HCT116 (cell line): ENCODE results near the gene FRMD4B. TPM values are rescaled to one million over a fixed set of nuclear protein-coding genes. Genes with fewer than 3 reads are reported as not detected.

ENCODE experiments used
- ATAC-seq: fragments of 200-7000 bp; cut with Tn5 transposase; 2 replicates; pipeline ENCODE4 v1.9.1; 2020; ENCODE audit warnings: mild to moderate bottlenecking, moderate library complexity
- BruUV-seq: library from RNA; stranded (reverse); fragments of 400-500 nt; replicated peaks from 2 replicates; lab custom pipeline; 2021; lab: Mats Ljungman, UMichigan
- CTCF ChIA-PET: fragments of 300-600 bp; sonication (Branson Sonifier 250); formaldehyde crosslinking; loops from one replicate; lab custom pipeline; 2021; ENCODE audit warnings: antibody characterized with exemption; lab: Charles Lee
- POLR2A ChIA-PET: fragments of 300-600, 350-600 bp; sonication (Branson Sonifier 250); formaldehyde crosslinking; loops from one replicate; lab custom pipeline; 2021; ENCODE audit warnings: antibody characterized with exemption; lab: Charles Lee
- RAD21 ChIA-PET, 2 experiments: fragments of 300-600 bp; sonication (Branson Sonifier 250); formaldehyde crosslinking; loops; one replicate each; lab custom pipeline; 2023; ENCODE audit warnings: low total read pairs in 2 of 2; ENCODE audit not compliant: uncharacterized antibody in 2 of 2, unreplicated experiment in 2 of 2, low non-redundant PET in 1 of 2; lab: Charles Lee
- DNase-seq: peaks from one replicate; pipeline ENCODE4 v3.0.0-alpha.2; 2010; ENCODE audit warnings: low read depth, low spot score
- H2AFZ ChIP-seq: fragments of 200-600 bp; shearing (Covaris generic), sonication (generic); 2 replicates; pipeline ENCODE4 v1.6.1; 2017; ENCODE audit warnings: low read depth, mixed run types, mixed read lengths, antibody characterized with exemption, low read length; ENCODE audit not compliant: poor library complexity, severe bottlenecking
- H3K27ac ChIP-seq: 2 replicates; pipeline ENCODE4 v1.5.1; 2012; ENCODE audit warnings: low read depth, low read length
- H3K27me3 ChIP-seq: fragments of 200-600 bp; sonication (generic); 2 replicates; pipeline ENCODE4 v1.6.1; 2016; ENCODE audit warnings: mixed run types, low read length, mixed read lengths; ENCODE audit not compliant: insufficient read depth
- H3K36me3 ChIP-seq, 2 experiments: fragments of 200-500 bp in 1 of 2; fragments of 200-600 bp in 1 of 2; sonication (Bioruptor generic) in 1 of 2; sonication (generic) in 1 of 2; 2 replicates each; pipeline versions ENCODE4 v1.5.1 to v1.6.1; 2014 to 2016; ENCODE audit warnings: low read length in 2 of 2, inconsistent platforms in 1 of 2, mixed read lengths in 1 of 2, mixed run types in 1 of 2; ENCODE audit not compliant: insufficient read depth in 2 of 2, control insufficient read depth in 1 of 2
- H3K4me1 ChIP-seq, 2 experiments: fragments of 200-600 bp in 1 of 2; sonication (generic) in 1 of 2; 2 replicates each; pipeline versions ENCODE4 v1.5.1 to v1.6.1; 2012 to 2017; ENCODE audit warnings: low read length in 2 of 2, inconsistent platforms in 1 of 2, mild to moderate bottlenecking in 1 of 2, mixed read lengths in 1 of 2, mixed run types in 1 of 2, moderate library complexity in 1 of 2; ENCODE audit not compliant: insufficient read depth in 2 of 2, control insufficient read depth in 1 of 2
- H3K4me2 ChIP-seq: fragments of 200-600 bp; sonication (generic); 2 replicates; pipeline ENCODE4 v1.6.1; 2017; ENCODE audit warnings: mixed run types, low read length, mixed read lengths
- H3K4me3 ChIP-seq, 2 experiments: fragments of 200-600 bp in 1 of 2; sonication (generic) in 1 of 2; replicated peaks in 1 of 2; 2 replicates each; pipeline ENCODE4 v1.5.1; 2011 to 2016; ENCODE audit warnings: low read length in 2 of 2, control low read depth in 1 of 2, low read depth in 1 of 2, mild to moderate bottlenecking in 1 of 2, mixed read lengths in 1 of 2, mixed run types in 1 of 2
- H3K79me2 ChIP-seq: fragments of 200-600 bp; sonication (generic); 2 replicates; pipeline ENCODE4 v1.6.1; 2017; ENCODE audit warnings: mild to moderate bottlenecking, mixed run types, low read length, moderate library complexity, mixed read lengths; ENCODE audit not compliant: insufficient read depth
- H3K9ac ChIP-seq: fragments of 200-600 bp; sonication (generic); 2 replicates; pipeline ENCODE4 v1.6.1; 2016; ENCODE audit warnings: low read length, mixed read lengths
- H3K9me2 ChIP-seq: fragments of 200-600 bp; sonication (generic), shearing (Covaris generic); 2 replicates; pipeline ENCODE4 v1.6.1; 2017; ENCODE audit warnings: mixed run types, mild to moderate bottlenecking, moderate library complexity; ENCODE audit not compliant: insufficient read depth
- H3K9me3 ChIP-seq, 2 experiments: fragments of 200-500 bp in 1 of 2; fragments of 200-600 bp in 1 of 2; sonication (Bioruptor generic) in 1 of 2; sonication (generic) in 1 of 2; 2 replicates each; pipeline ENCODE4 v1.6.1; 2014 to 2017; ENCODE audit warnings: low read length in 2 of 2, mixed read lengths in 2 of 2, inconsistent platforms in 1 of 2, low read depth in 1 of 2, mild to moderate bottlenecking in 1 of 2, mixed run types in 1 of 2, moderate library complexity in 1 of 2; ENCODE audit not compliant: control insufficient read depth in 1 of 2, insufficient read depth in 1 of 2
- H4K20me1 ChIP-seq: fragments of 200-600 bp; sonication (generic), shearing (Covaris generic); 2 replicates; pipeline ENCODE4 v1.6.1; 2017; ENCODE audit warnings: mixed run types, mild to moderate bottlenecking, moderate library complexity; ENCODE audit not compliant: insufficient read depth
- EZH2phosphoT487 ChIP-seq: fragments of 200-600 bp; IDR thresholded peaks from 2 replicates; pipeline ENCODE4 v1.6.1; 2018; ENCODE audit warnings: antibody characterized with exemption, borderline replicate concordance
- RAD21 ChIP-seq: IDR thresholded peaks from 2 replicates; pipeline ENCODE4 v1.6.1; 2012; ENCODE audit warnings: low read depth, mild to moderate bottlenecking
- intact Hi-C: fragments of 100-400 bp; cut with micrococcal nuclease; formaldehyde crosslinking; loops from 2 replicates; pipeline ENCODE4 v1.10.0; 2022
- total RNA-seq: library from RNA; stranded (reverse); gene quantifications from one replicate; pipeline ENCODE4 v1.2.1, GENCODE V29; 2021; ENCODE audit not compliant: unreplicated experiment
- TF ChIP-seq, protein P1 (sequence below), 3 experiments: fragments of 200-600 bp in 1 of 3; sonication (generic) in 1 of 3; IDR thresholded peaks in 2 of 3; conservative IDR thresholded peaks in 1 of 3; 2 replicates each; pipeline ENCODE4 v1.5.1; 2012 to 2017; ENCODE audit warnings: low read depth in 2 of 3, low read length in 2 of 3, antibody characterized with exemption in 1 of 3, borderline replicate concordance in 1 of 3, control low read depth in 1 of 3, mild to moderate bottlenecking in 1 of 3, mixed read lengths in 1 of 3, mixed run types in 1 of 3, moderate library complexity in 1 of 3; ENCODE audit not compliant: insufficient read depth in 1 of 3

The FRMD4B gene
- total RNA-seq, 1 experiment from 2014 or later: 2.0 TPM

GRCh38 chr3:69309814-69310213, 76.1 kb downstream of the FRMD4B start:
- Histone ChIP-seq H3K4me3 (no peak overlapping the region), H3K27ac (no peak overlapping the region), H3K27me3 (no peaks in the 10 kb centered on the region), H3K4me1 (0 out of 4 replicates have a peak, but pooled peaks cover 0 to 3% of the 10 kb centered on the region in 2 experiments), H3K9me3 (peaks cover 0 to 4% of the 10 kb centered on the region in 2 experiments; a peak in 1 of 4 replicates), H3K9ac (no peak overlapping the region), H3K79me2 (no peaks in the 10 kb centered on the region), H4K20me1 (no peaks in the 10 kb centered on the region), H3K9me2 (no peaks in the 10 kb centered on the region), H3K4me2 (no peak overlapping the region), H2AFZ (no peak overlapping the region), H3K36me3 (no peaks in the 10 kb centered on the region)
- ATAC-seq (peak; percentile 71), DNase-seq (peak; percentile 19)
- CTCF ChIA-PET: interaction anchor here (0.6 to 2.2 kb wide), 12 partner anchors 9 to 189 kb away, joined by 3 to 22 read pairs (median 4); no protein-coding TSS in a partner anchor
- intact Hi-C loops: no loop called here
- no TSS peak for BruUV-seq
- POLR2A ChIA-PET: no interaction called here
- RAD21 ChIA-PET: interaction anchor here (0.7 to 0.8 kb wide), 2 partner anchors 16 to 148 kb away, joined by 3 to 4 read pairs; no protein-coding TSS in a partner anchor
- peak; percentile 24; the same call in 1 of the 2 replicates for TF ChIP-seq RAD21
- TF ChIP-seq, protein P1, sequence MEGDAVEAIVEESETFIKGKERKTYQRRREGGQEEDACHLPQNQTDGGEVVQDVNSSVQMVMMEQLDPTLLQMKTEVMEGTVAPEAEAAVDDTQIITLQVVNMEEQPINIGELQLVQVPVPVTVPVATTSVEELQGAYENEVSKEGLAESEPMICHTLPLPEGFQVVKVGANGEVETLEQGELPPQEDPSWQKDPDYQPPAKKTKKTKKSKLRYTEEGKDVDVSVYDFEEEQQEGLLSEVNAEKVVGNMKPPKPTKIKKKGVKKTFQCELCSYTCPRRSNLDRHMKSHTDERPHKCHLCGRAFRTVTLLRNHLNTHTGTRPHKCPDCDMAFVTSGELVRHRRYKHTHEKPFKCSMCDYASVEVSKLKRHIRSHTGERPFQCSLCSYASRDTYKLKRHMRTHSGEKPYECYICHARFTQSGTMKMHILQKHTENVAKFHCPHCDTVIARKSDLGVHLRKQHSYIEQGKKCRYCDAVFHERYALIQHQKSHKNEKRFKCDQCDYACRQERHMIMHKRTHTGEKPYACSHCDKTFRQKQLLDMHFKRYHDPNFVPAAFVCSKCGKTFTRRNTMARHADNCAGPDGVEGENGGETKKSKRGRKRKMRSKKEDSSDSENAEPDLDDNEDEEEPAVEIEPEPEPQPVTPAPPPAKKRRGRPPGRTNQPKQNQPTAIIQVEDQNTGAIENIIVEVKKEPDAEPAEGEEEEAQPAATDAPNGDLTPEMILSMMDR (IDR thresholded peaks at IDR 0.05 in 2 of 3, conservative IDR thresholded peaks at IDR 0.05 in 1 of 3; ENCODE audit: borderline replicate concordance in 1 of 3, insufficient read depth in 1 of 3, low read depth in 2 of 3, low read length in 2 of 3): peak in 2 of 3 experiments; percentile 36 to 54; a peak in 3 of 6 replicates
- no peak for TF ChIP-seq EZH2phosphoT487
